Measurements from ENCODE around the gene PHF23.

Gene PHF23

DNA sequence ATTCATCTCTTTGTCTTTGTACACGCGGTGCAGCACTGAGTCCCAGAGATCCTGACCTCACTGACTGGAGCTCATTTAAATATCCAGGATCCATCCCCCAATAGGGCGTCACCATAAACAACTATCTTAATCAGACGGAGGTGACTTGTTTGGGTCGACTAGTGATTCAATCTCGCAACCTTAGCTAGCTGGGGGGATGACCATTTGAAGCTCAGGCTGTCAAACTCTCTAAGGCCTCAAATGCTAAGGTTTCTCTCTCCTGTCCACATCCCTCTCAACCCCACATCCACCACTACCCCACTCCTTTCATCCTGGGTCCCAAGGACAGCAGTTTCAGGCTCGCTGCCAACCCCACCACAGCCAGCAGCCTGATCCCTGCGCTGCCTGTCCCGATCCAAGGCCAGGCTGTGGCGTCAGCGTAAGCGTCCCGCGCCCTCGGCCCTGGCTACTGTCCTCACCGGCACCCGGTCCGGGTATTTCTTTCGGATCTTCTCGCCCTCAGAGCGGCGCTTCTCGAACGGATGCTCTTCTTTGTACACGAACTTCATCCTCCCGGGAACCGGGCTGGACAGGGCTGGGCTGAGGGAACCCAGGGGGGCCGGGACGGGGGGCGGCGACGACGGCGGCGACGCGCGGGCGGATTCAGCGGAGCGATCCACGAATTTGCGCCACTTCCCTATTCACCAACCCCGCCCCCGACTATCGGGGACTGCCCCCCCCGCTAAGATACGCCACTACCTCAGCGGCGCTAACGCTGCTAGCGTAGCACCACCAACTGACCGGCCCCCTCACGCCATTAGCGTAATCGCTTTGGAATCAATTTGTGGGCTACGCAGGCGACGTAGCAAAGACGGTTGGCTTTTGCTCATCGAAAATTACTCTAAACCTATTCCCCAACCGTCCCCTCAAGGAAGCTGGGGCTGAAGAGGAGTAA, 2.8 kb upstream of the PHF23 start, which contains the start of gene GABARAP:
GABARAP (minus strand) TSS at position 667 of the 934 bp plus-strand sequence; CDS start at position 548, 119 bp downstream.
- H3K36me3 ChIP-seq (ENCODE audit: insufficient read depth, low read length) = peaks cover 49% of the 10 kb centered on the region
- DNase-seq (peak; percentile 89), ATAC-seq (ENCODE audit: insufficient read depth, low read depth) (peak; percentile 3)
- peaks cover 20% of the 10 kb centered on the region for H4K20me1 ChIP-seq (ENCODE audit: insufficient read depth, low read length)
- H3K27ac ChIP-seq (ENCODE audit: low read length) = peak within 1 kb of the TSS; percentile 94
- peak within 1 kb of the TSS; percentile 66 for H3K9ac ChIP-seq (ENCODE audit: low read depth, low read length)
- peak within 1 kb of the TSS; percentile 89 for H2AFZ ChIP-seq (ENCODE audit: low read depth, low read length)
- TF ChIP-seq, protein P1, sequence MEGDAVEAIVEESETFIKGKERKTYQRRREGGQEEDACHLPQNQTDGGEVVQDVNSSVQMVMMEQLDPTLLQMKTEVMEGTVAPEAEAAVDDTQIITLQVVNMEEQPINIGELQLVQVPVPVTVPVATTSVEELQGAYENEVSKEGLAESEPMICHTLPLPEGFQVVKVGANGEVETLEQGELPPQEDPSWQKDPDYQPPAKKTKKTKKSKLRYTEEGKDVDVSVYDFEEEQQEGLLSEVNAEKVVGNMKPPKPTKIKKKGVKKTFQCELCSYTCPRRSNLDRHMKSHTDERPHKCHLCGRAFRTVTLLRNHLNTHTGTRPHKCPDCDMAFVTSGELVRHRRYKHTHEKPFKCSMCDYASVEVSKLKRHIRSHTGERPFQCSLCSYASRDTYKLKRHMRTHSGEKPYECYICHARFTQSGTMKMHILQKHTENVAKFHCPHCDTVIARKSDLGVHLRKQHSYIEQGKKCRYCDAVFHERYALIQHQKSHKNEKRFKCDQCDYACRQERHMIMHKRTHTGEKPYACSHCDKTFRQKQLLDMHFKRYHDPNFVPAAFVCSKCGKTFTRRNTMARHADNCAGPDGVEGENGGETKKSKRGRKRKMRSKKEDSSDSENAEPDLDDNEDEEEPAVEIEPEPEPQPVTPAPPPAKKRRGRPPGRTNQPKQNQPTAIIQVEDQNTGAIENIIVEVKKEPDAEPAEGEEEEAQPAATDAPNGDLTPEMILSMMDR (IDR thresholded peaks at IDR 0.05; ENCODE audit: borderline replicate concordance, extremely low read depth, low read length, poor library complexity, severe bottlenecking) = no peak
- TF ChIP-seq EZH2 (IDR thresholded peaks at IDR 0.05; ENCODE audit: borderline replicate concordance, low read depth, low read length, severe bottlenecking) = no peak
- peak within 1 kb of the TSS; percentile 68 to 87 for H3K4me3 ChIP-seq (ENCODE audit: low read depth in 1 of 2, low read length in 2 of 2)
- peak within 1 kb of the TSS; percentile 72 for H3K4me2 ChIP-seq (ENCODE audit: insufficient read depth, low read length)
- no peaks in the 10 kb centered on the region for H3K27me3 ChIP-seq (ENCODE audit: insufficient read depth, low read length, poor library complexity)
- H3K9me3 ChIP-seq (ENCODE audit: insufficient read depth, low read length, severe bottlenecking) = no peaks in the 10 kb centered on the region
- peaks cover 44% of the 10 kb centered on the region for H3K4me1 ChIP-seq (ENCODE audit: insufficient read depth, low read length)
- H3K79me2 ChIP-seq (ENCODE audit: insufficient read depth, low read length) = peaks cover 60% of the 10 kb centered on the region

DNA sequence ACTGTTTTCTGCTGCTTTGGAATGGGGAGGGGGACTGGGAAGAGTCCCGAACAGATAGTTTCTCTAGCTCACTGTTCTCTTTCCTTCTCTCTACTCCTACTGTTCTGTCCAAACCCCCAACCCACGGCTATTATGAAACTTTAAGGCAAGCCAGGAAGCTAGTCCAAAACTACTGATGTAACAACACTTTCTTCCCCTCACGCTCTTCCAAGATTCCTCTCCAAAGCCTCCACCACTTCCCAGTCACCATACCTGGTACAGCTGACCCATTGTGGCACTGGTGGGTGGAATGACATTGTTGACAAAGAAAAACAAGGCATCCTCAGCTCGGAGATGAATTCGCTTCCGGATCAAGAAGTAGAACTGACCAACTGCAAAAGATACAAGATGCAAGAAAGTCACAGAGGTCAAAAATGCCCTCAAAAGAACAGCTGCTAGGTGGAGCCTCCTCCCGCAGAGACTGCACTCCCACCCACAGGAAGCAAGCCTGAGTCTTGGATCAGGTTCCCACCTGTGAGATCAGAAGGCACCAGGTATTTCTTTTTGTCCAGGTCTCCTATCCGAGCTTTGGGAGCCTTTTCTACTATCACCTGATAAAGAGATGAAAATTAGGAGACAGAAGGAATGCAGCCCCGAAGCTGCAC, 2.0 kb upstream of the PHF23 start:
- peak overlapping the region; percentile 66 for H3K9ac ChIP-seq (ENCODE audit: low read depth, low read length)
- peak overlapping the region; percentile 72 for H3K4me2 ChIP-seq (ENCODE audit: insufficient read depth, low read length)
- peaks cover 49% of the 10 kb centered on the region for H3K4me1 ChIP-seq (ENCODE audit: insufficient read depth, low read length)
- ATAC-seq (ENCODE audit: insufficient read depth, low read depth) = no peak
- H3K36me3 ChIP-seq (ENCODE audit: insufficient read depth, low read length) = peaks cover 49% of the 10 kb centered on the region
- peak overlapping the region; percentile 75 for H2AFZ ChIP-seq (ENCODE audit: low read depth, low read length)
- H3K4me3 ChIP-seq (ENCODE audit: low read depth in 1 of 2, low read length in 2 of 2) = peak overlapping the region; percentile 68 to 87
- peaks cover 60% of the 10 kb centered on the region for H3K79me2 ChIP-seq (ENCODE audit: insufficient read depth, low read length)
- no peak for TF ChIP-seq EZH2 (IDR thresholded peaks at IDR 0.05; ENCODE audit: borderline replicate concordance, low read depth, low read length, severe bottlenecking)
- TF ChIP-seq, protein P1 (IDR thresholded peaks at IDR 0.05; ENCODE audit: borderline replicate concordance, extremely low read depth, low read length, poor library complexity, severe bottlenecking) = no peak
- peak overlapping the region; percentile 94 for H3K27ac ChIP-seq (ENCODE audit: low read length)
- no peaks in the 10 kb centered on the region for H3K27me3 ChIP-seq (ENCODE audit: insufficient read depth, low read length, poor library complexity)
- H4K20me1 ChIP-seq (ENCODE audit: insufficient read depth, low read length) = peaks cover 20% of the 10 kb centered on the region
- DNase-seq = no peak
- H3K9me3 ChIP-seq (ENCODE audit: insufficient read depth, low read length, severe bottlenecking) = no peaks in the 10 kb centered on the region

DNA sequence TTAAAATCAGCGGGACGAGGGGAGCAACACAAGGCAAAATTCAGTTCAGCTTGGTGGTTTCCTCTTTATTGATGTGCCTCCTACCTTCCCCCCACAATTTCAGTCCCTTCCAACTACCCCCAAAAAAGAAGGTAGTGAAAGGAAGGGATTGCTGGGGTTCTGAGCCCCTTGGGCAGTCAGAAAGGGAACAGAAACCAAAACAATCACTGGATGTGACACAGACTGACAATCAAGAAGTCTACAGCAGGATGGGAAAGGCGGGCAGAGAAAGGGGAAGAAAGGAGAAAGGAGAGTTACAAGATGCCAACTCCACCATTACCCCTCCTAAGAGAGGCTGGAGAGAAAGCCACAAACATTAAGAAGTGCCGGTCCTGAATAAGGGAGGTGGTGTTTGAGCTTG, 1.1 kb upstream of the PHF23 start:
- Histone ChIP-seq H2AFZ (ENCODE audit: low read depth, low read length) (no peak overlapping the region), H3K9me3 (ENCODE audit: insufficient read depth, low read length, severe bottlenecking) (no peaks in the 10 kb centered on the region), H4K20me1 (ENCODE audit: insufficient read depth, low read length) (peaks cover 23% of the 10 kb centered on the region), H3K9ac (ENCODE audit: low read depth, low read length) (peak overlapping the region; percentile 66; the same call in 1 of the 2 replicates), H3K4me3 (ENCODE audit: low read depth in 1 of 2, low read length in 2 of 2) (peak overlapping the region in 1 of 2 experiments; percentile 87; a peak in 2 of 4 replicates), H3K27me3 (ENCODE audit: insufficient read depth, low read length, poor library complexity) (no peaks in the 10 kb centered on the region), H3K4me1 (ENCODE audit: insufficient read depth, low read length) (peaks cover 57% of the 10 kb centered on the region), H3K36me3 (ENCODE audit: insufficient read depth, low read length) (peaks cover 52% of the 10 kb centered on the region), H3K27ac (ENCODE audit: low read length) (peak overlapping the region; percentile 66; the same call in 1 of the 2 replicates), H3K79me2 (ENCODE audit: insufficient read depth, low read length) (peaks cover 62% of the 10 kb centered on the region), H3K4me2 (ENCODE audit: insufficient read depth, low read length) (peak overlapping the region; percentile 72)
- no peak for TF ChIP-seq EZH2 (IDR thresholded peaks at IDR 0.05; ENCODE audit: borderline replicate concordance, low read depth, low read length, severe bottlenecking)
- TF ChIP-seq, protein P1 (IDR thresholded peaks at IDR 0.05; ENCODE audit: borderline replicate concordance, extremely low read depth, low read length, poor library complexity, severe bottlenecking) = no peak
- DNase-seq (no peak), ATAC-seq (ENCODE audit: insufficient read depth, low read depth) (no peak)

All from DND-41 (cell line).